GM23338 (cell line): ENCODE results near the gene ASB5.

Experiments
- ETS1 ChIP-seq: IDR thresholded peaks from 2 replicates; pipeline ENCODE4 v1.6.1; 2016; ENCODE audit warnings: antibody characterized with exemption
- EZH2 ChIP-seq: fragments of 200-600 bp; sonication (generic); IDR thresholded peaks from one replicate; pipeline ENCODE4 v1.8.0; 2017; ENCODE audit warnings: antibody characterized with exemption, mild to moderate bottlenecking, low read depth; ENCODE audit not compliant: unreplicated experiment
- EZH2phosphoT487 ChIP-seq: fragments of 200-600 bp; sonication (generic); IDR thresholded peaks from one replicate; pipeline ENCODE4 v1.8.1; 2018; ENCODE audit warnings: antibody characterized with exemption; ENCODE audit not compliant: unreplicated experiment
- JUNB ChIP-seq: IDR thresholded peaks from one replicate; pipeline ENCODE4 v1.6.1; 2016; ENCODE audit warnings: antibody characterized with exemption; ENCODE audit not compliant: unreplicated experiment
- POLR2AphosphoS5 ChIP-seq: IDR thresholded peaks from 2 replicates; pipeline ENCODE4 v1.6.1; 2016; ENCODE audit warnings: antibody characterized with exemption, low read depth
- TF ChIP-seq, protein P1 (sequence below), 2 experiments: fragments of 200-600 bp in 1 of 2; sonication (generic) in 1 of 2; conservative IDR thresholded peaks; 2 replicates each; pipeline versions ENCODE4 v1.5.1 to v1.6.1; 2016 to 2017; ENCODE audit warnings: antibody characterized with exemption in 2 of 2, low read depth in 2 of 2, mild to moderate bottlenecking in 2 of 2, moderate library complexity in 1 of 2

DNA sequence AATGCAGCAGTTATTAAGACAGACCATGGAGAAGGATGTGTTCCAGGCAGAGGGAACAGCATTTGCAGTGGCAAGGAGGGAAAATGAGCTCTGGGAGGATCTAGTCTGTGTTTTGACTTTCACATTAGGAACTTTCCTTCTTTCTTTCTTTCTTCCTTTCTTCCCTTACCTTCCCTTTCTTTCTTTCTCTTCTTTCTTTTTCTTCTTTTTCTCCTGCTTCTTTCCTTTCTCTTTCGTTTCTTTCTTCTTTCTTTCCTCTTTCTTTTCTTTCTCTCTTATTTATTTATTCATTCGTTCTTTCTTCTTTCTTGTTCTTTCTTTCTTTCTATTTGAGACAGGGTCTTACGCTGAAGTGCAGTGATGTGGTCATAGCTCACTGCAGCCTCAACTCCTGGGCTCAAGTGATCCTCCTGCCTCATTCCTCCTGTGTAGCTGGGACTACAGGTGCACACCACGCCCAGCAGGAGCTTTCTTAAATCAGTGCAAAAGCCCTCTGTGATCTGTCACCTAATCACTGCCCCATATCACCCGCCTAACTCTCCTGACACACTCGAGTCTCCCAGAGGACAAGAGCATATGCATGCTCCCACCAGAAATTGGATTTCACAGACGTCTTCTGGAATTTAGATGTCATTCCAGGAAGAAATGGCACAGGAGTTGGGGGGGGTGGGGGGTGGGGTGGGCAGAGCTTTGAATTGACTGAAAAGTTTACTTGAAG is 58.3 kb downstream of the ASB5 start:
- TF ChIP-seq JUNB: no peak
- TF ChIP-seq, protein P1, sequence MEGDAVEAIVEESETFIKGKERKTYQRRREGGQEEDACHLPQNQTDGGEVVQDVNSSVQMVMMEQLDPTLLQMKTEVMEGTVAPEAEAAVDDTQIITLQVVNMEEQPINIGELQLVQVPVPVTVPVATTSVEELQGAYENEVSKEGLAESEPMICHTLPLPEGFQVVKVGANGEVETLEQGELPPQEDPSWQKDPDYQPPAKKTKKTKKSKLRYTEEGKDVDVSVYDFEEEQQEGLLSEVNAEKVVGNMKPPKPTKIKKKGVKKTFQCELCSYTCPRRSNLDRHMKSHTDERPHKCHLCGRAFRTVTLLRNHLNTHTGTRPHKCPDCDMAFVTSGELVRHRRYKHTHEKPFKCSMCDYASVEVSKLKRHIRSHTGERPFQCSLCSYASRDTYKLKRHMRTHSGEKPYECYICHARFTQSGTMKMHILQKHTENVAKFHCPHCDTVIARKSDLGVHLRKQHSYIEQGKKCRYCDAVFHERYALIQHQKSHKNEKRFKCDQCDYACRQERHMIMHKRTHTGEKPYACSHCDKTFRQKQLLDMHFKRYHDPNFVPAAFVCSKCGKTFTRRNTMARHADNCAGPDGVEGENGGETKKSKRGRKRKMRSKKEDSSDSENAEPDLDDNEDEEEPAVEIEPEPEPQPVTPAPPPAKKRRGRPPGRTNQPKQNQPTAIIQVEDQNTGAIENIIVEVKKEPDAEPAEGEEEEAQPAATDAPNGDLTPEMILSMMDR (conservative IDR thresholded peaks at IDR 0.05; ENCODE audit: low read depth in 2 of 2): no peak
- no peak for TF ChIP-seq POLR2AphosphoS5
- no peak for TF ChIP-seq EZH2phosphoT487
- TF ChIP-seq EZH2: no peak
- TF ChIP-seq ETS1: no peak
